GM12878 (cell line): ENCODE data around the gene NR2C2AP. TPM values are rescaled to one million over a fixed set of nuclear protein-coding genes. Genes with fewer than 3 reads are reported as not detected.

ENCODE experiments used
- BCL11A ChIP-seq: IDR thresholded peaks from 2 replicates; pipeline ENCODE4 v1.6.1; 2011; ENCODE audit warnings: low read depth, low read length
- BCLAF1 ChIP-seq: fragments of 450-650 bp; IDR thresholded peaks from 2 replicates; pipeline ENCODE4 v1.6.1; 2017; ENCODE audit warnings: antibody characterized with exemption, mild to moderate bottlenecking, moderate library complexity
- EED ChIP-seq: sonication (generic); IDR thresholded peaks from 2 replicates; pipeline ENCODE4 v1.6.1; 2016; ENCODE audit warnings: antibody characterized with exemption, low read depth
- IRF4 ChIP-seq: IDR thresholded peaks from 2 replicates; pipeline ENCODE4 v1.6.1; 2011; ENCODE audit warnings: low read depth, low read length
- MTA3 ChIP-seq: IDR thresholded peaks from 2 replicates; pipeline ENCODE4 v1.6.1; 2012; ENCODE audit warnings: low read length, inconsistent platforms, borderline replicate concordance
- MYB ChIP-seq: fragments of 150-350 bp; IDR thresholded peaks from 2 replicates; pipeline ENCODE4 v1.6.1; 2014; ENCODE audit warnings: mild to moderate bottlenecking, low read depth, low read length, borderline replicate concordance
- NFIC ChIP-seq: IDR thresholded peaks from 2 replicates; pipeline ENCODE4 v1.6.1; 2012; ENCODE audit warnings: low read depth, mild to moderate bottlenecking, inconsistent platforms, low read length, moderate library complexity
- NR2C1 ChIP-seq: fragments of 450-650 bp; IDR thresholded peaks from 2 replicates; pipeline ENCODE4 v1.6.1; 2017; ENCODE audit warnings: antibody characterized with exemption, mild to moderate bottlenecking, moderate library complexity
- SMARCA5 ChIP-seq: fragments of 450-650 bp; IDR thresholded peaks from 2 replicates; pipeline ENCODE4 v1.6.1; 2017; ENCODE audit warnings: mild to moderate bottlenecking
- SRF ChIP-seq, 2 experiments: IDR thresholded peaks; 2 replicates each; pipeline ENCODE4 v1.6.1; 2011; ENCODE audit warnings: low read depth in 2 of 2, low read length in 2 of 2, mild to moderate bottlenecking in 1 of 2, moderate library complexity in 1 of 2
- TAF1 ChIP-seq: IDR thresholded peaks from 2 replicates; pipeline ENCODE4 v1.6.1; 2011; ENCODE audit warnings: mild to moderate bottlenecking, low read depth, low read length, borderline replicate concordance
- ZNF24 ChIP-seq: fragments of 450-650 bp; IDR thresholded peaks from 2 replicates; pipeline ENCODE4 v1.6.1; 2017; ENCODE audit warnings: antibody characterized with exemption, mild to moderate bottlenecking
- ZNF274 ChIP-seq: IDR thresholded peaks from one replicate; pipeline ENCODE4 v1.8.0; 2011; ENCODE audit not compliant: insufficient read length, insufficient read depth
- polyA plus RNA-seq, 11 experiments: library from polyadenylated mRNA; depleted of rRNA in 4 of 11; unstranded in 6 of 11; stranded (reverse) in 5 of 11; fragments of >200 nt; fragmentation: Nextera tagmentation in 4 of 11; fragmentation: Illumina TruSeq in 1 of 11; extraction: Ambion mirVana in 4 of 11; extraction: Trizol in 1 of 11; gene quantifications; 1 replicate in 1 of 11; 2 replicates in 10 of 11; pipeline versions ENCODE4 v1.2.1 to v1.2.3, GENCODE V29; 2011 to 2016; ENCODE audit warnings: inconsistent platforms in 2 of 11, missing spikeins in 2 of 11, low read depth in 1 of 11
- total RNA-seq, 4 experiments: library from RNA; depleted of rRNA in 3 of 4; stranded (reverse); fragments of >200 nt in 3 of 4; fragmentation: Illumina TruSeq in 1 of 4; extraction: Trizol in 1 of 4; gene quantifications; 2 replicates each; pipeline versions ENCODE4 v1.2.1 to v1.2.3, GENCODE V29; 2013 to 2021
- TF ChIP-seq, protein P1 (sequence below): fragments of 450-650 bp; IDR thresholded peaks from 2 replicates; pipeline ENCODE4 v1.6.1; 2017; ENCODE audit warnings: low read depth, mild to moderate bottlenecking, moderate library complexity
- TF ChIP-seq, protein P2 (sequence below): IDR thresholded peaks from 2 replicates; pipeline ENCODE4 v1.6.1; 2012; ENCODE audit warnings: improper control_type of control experiment, low read depth, low read length; ENCODE audit not compliant: insufficient replicate concordance

The NR2C2AP gene
- total and polyA plus RNA-seq, 10 of the 15 experiments (the other 5 are each of a cell fraction or from before 2014, with no cell fraction given): 21.5 to 44.8 (median 28.1) TPM

DNA sequence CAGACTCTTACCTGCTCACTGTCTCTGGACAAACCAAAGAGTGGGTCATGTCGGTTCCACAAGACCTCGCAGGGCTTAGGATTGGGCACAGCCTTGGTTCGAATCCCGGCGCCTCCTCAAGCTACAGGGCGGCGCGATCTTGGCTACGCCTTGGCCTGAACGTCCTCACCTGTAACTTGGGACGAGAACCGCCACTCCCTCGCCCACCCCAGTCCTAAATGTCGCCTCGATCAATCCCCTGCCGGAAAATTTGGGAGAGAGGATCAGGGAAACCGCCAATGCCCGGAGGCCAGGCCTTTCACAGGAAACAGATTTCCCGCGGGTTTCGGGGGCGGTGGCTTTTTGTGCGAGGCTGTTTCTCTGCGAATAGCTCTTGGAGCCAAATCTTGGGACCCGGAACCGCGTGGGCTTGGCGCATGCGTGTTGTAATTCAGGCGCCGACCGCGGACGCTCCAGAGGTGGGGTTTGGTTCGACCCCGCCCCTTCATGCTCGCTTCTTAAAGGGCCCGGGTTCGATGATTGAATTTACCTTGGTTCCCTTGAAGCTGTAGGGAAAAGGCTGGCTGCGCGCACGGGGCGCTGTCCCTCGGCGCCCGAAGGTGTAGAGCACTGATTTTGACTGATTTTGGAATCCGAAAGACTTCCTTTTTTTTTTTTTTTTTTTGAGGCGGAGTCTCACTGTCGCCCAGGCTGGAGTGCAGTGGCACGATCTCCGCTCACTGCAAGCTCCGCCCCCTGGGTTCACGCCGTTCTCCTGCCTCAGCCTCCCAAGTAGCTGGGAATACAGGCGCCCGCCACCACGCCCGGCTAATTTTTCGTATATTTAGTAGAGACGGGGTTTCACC lies at the start of gene NR2C2AP (continued):
- TF ChIP-seq NR2C1: no peak
- no peak for TF ChIP-seq ZNF24
- TF ChIP-seq IRF4: no peak
- TF ChIP-seq MTA3: 0 out of 2 replicates have a peak, but pooled peaks have one; percentile 34
- no peak for TF ChIP-seq BCL11A
- TF ChIP-seq, protein P1, sequence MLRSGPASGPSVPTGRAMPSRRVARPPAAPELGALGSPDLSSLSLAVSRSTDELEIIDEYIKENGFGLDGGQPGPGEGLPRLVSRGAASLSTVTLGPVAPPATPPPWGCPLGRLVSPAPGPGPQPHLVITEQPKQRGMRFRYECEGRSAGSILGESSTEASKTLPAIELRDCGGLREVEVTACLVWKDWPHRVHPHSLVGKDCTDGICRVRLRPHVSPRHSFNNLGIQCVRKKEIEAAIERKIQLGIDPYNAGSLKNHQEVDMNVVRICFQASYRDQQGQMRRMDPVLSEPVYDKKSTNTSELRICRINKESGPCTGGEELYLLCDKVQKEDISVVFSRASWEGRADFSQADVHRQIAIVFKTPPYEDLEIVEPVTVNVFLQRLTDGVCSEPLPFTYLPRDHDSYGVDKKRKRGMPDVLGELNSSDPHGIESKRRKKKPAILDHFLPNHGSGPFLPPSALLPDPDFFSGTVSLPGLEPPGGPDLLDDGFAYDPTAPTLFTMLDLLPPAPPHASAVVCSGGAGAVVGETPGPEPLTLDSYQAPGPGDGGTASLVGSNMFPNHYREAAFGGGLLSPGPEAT: peak; percentile 80; the same call in 1 of the 2 replicates
- TF ChIP-seq, protein P2, sequence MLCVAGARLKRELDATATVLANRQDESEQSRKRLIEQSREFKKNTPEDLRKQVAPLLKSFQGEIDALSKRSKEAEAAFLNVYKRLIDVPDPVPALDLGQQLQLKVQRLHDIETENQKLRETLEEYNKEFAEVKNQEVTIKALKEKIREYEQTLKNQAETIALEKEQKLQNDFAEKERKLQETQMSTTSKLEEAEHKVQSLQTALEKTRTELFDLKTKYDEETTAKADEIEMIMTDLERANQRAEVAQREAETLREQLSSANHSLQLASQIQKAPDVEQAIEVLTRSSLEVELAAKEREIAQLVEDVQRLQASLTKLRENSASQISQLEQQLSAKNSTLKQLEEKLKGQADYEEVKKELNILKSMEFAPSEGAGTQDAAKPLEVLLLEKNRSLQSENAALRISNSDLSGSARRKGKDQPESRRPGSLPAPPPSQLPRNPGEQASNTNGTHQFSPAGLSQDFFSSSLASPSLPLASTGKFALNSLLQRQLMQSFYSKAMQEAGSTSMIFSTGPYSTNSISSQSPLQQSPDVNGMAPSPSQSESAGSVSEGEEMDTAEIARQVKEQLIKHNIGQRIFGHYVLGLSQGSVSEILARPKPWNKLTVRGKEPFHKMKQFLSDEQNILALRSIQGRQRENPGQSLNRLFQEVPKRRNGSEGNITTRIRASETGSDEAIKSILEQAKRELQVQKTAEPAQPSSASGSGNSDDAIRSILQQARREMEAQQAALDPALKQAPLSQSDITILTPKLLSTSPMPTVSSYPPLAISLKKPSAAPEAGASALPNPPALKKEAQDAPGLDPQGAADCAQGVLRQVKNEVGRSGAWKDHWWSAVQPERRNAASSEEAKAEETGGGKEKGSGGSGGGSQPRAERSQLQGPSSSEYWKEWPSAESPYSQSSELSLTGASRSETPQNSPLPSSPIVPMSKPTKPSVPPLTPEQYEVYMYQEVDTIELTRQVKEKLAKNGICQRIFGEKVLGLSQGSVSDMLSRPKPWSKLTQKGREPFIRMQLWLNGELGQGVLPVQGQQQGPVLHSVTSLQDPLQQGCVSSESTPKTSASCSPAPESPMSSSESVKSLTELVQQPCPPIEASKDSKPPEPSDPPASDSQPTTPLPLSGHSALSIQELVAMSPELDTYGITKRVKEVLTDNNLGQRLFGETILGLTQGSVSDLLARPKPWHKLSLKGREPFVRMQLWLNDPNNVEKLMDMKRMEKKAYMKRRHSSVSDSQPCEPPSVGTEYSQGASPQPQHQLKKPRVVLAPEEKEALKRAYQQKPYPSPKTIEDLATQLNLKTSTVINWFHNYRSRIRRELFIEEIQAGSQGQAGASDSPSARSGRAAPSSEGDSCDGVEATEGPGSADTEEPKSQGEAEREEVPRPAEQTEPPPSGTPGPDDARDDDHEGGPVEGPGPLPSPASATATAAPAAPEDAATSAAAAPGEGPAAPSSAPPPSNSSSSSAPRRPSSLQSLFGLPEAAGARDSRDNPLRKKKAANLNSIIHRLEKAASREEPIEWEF: no peak
- peak; percentile 57 for TF ChIP-seq EED
- no peak for TF ChIP-seq SRF (IDR thresholded peaks at IDR 0.05; ENCODE audit: low read depth in 2 of 2, low read length in 2 of 2)
- no peak for TF ChIP-seq SMARCA5
- no peak for TF ChIP-seq TAF1
- no peak for TF ChIP-seq BCLAF1
- TF ChIP-seq ZNF274: no peak
- no peak for TF ChIP-seq MYB
- no peak for TF ChIP-seq NFIC
